HEK293 (cell line): ENCODE data around the gene USP3.

Source experiments
- BCL11A ChIP-seq: fragments of 450-650 bp; formaldehyde crosslinking; IDR thresholded peaks from 2 replicates; pipeline ENCODE4 v1.5.1; 2016; ENCODE audit warnings: low read depth, missing biosample characterization, missing genetic modification characterization
- GLIS2 ChIP-seq: fragments of 450-650 bp; formaldehyde crosslinking; IDR thresholded peaks from 2 replicates; pipeline ENCODE4 v1.5.1; 2016; ENCODE audit warnings: missing biosample characterization, missing genetic modification characterization
- KLF1 ChIP-seq: fragments of 450-650 bp; formaldehyde crosslinking; IDR thresholded peaks from 2 replicates; pipeline ENCODE4 v1.5.1; 2016; ENCODE audit warnings: missing biosample characterization, missing genetic modification characterization
- KLF16 ChIP-seq: fragments of 450-650 bp; formaldehyde crosslinking; IDR thresholded peaks from 2 replicates; pipeline ENCODE4 v1.5.1; 2017; ENCODE audit warnings: missing biosample characterization, missing genetic modification characterization
- SP2 ChIP-seq: fragments of 450-650 bp; formaldehyde crosslinking; IDR thresholded peaks from 2 replicates; pipeline ENCODE4 v1.5.1; 2016; ENCODE audit warnings: missing biosample characterization, missing genetic modification characterization
- ZBTB17 ChIP-seq: fragments of 450-650 bp; formaldehyde crosslinking; IDR thresholded peaks from 2 replicates; pipeline ENCODE4 v1.5.1; 2016; ENCODE audit warnings: missing biosample characterization, missing genetic modification characterization
- ZBTB7A ChIP-seq: fragments of 450-650 bp; formaldehyde crosslinking; IDR thresholded peaks from 2 replicates; pipeline ENCODE4 v1.5.1; 2016; ENCODE audit warnings: low read depth, missing biosample characterization, missing genetic modification characterization
- ZFHX2 ChIP-seq: fragments of 450-650 bp; formaldehyde crosslinking; conservative IDR thresholded peaks from 2 replicates; pipeline ENCODE4 v1.5.1; 2016; ENCODE audit warnings: missing biosample characterization, missing genetic modification characterization
- ZFP3 ChIP-seq: fragments of 450-650 bp; formaldehyde crosslinking; IDR thresholded peaks from 2 replicates; pipeline ENCODE4 v1.5.1; 2016; ENCODE audit warnings: low read depth, missing biosample characterization, missing genetic modification characterization
- ZNF155 ChIP-seq: fragments of 450-650 bp; formaldehyde crosslinking; IDR thresholded peaks from 2 replicates; pipeline ENCODE4 v1.5.1; 2016; ENCODE audit warnings: missing biosample characterization, missing genetic modification characterization
- ZNF157 ChIP-seq: fragments of 450-650 bp; formaldehyde crosslinking; IDR thresholded peaks from 2 replicates; pipeline ENCODE4 v1.5.1; 2016; ENCODE audit warnings: missing biosample characterization, missing genetic modification characterization
- ZNF391 ChIP-seq: fragments of 450-650 bp; formaldehyde crosslinking; IDR thresholded peaks from 2 replicates; pipeline ENCODE4 v1.5.1; 2016; ENCODE audit warnings: low read depth, missing biosample characterization, missing genetic modification characterization, borderline replicate concordance
- ZNF423 ChIP-seq: fragments of 450-650 bp; formaldehyde crosslinking; IDR thresholded peaks from 2 replicates; pipeline ENCODE4 v1.5.1; 2016; ENCODE audit warnings: missing biosample characterization, missing genetic modification characterization
- ZNF473 ChIP-seq: fragments of 450-650 bp; formaldehyde crosslinking; IDR thresholded peaks from 2 replicates; pipeline ENCODE4 v1.5.1; 2017; ENCODE audit warnings: missing biosample characterization, missing genetic modification characterization
- ZNF600 ChIP-seq: fragments of 450-650 bp; formaldehyde crosslinking; IDR thresholded peaks from 2 replicates; pipeline ENCODE4 v1.5.1; 2016; ENCODE audit warnings: missing biosample characterization, missing genetic modification characterization
- ZNF621 ChIP-seq: fragments of 450-650 bp; formaldehyde crosslinking; IDR thresholded peaks from 2 replicates; pipeline ENCODE4 v1.5.1; 2017; ENCODE audit warnings: missing biosample characterization, missing genetic modification characterization
- ZNF626 ChIP-seq: fragments of 450-650 bp; sonication (Bioruptor Pico); formaldehyde crosslinking; IDR thresholded peaks from 2 replicates; pipeline ENCODE4 v1.5.1; 2018; ENCODE audit warnings: missing biosample characterization, missing genetic modification characterization, inconsistent platforms
- ZNF658 ChIP-seq: fragments of 450-650 bp; formaldehyde crosslinking; IDR thresholded peaks from 2 replicates; pipeline ENCODE4; 2016; ENCODE audit warnings: missing biosample characterization, missing genetic modification characterization
- ZNF701 ChIP-seq: fragments of 450-650 bp; formaldehyde crosslinking; IDR thresholded peaks from 2 replicates; pipeline ENCODE4 v1.5.1; 2016; ENCODE audit warnings: missing biosample characterization, missing genetic modification characterization
- ZNF776 ChIP-seq: fragments of 450-650 bp; formaldehyde crosslinking; IDR thresholded peaks from 2 replicates; pipeline ENCODE4 v1.5.0; 2017; ENCODE audit warnings: missing biosample characterization, missing genetic modification characterization, borderline replicate concordance
- TF ChIP-seq, protein P1 (sequence below): fragments of 450-650 bp; formaldehyde crosslinking; IDR thresholded peaks from 2 replicates; pipeline ENCODE4 v1.5.1; 2016; ENCODE audit warnings: missing biosample characterization, missing genetic modification characterization
- TF ChIP-seq, protein P2 (sequence below): fragments of 450-650 bp; formaldehyde crosslinking; IDR thresholded peaks from 2 replicates; pipeline ENCODE4 v1.5.1; 2016; ENCODE audit warnings: missing biosample characterization, missing genetic modification characterization
- TF ChIP-seq, protein P3 (sequence below): fragments of 450-650 bp; formaldehyde crosslinking; IDR thresholded peaks from 2 replicates; pipeline ENCODE4 v1.5.1; 2017; ENCODE audit warnings: missing biosample characterization, missing genetic modification characterization
- TF ChIP-seq, protein P4 (sequence below): fragments of 450-650 bp; formaldehyde crosslinking; IDR thresholded peaks from 2 replicates; pipeline ENCODE4 v1.5.1; 2016; ENCODE audit warnings: missing biosample characterization, missing genetic modification characterization
- TF ChIP-seq, protein P5 (sequence below): fragments of 450-650 bp; formaldehyde crosslinking; IDR thresholded peaks from 2 replicates; pipeline ENCODE4 v1.5.1; 2016; ENCODE audit warnings: missing biosample characterization, missing genetic modification characterization
- TF ChIP-seq, protein P6 (sequence below): fragments of 450-650 bp; formaldehyde crosslinking; IDR thresholded peaks from 2 replicates; pipeline ENCODE4 v1.5.1; 2016; ENCODE audit warnings: missing biosample characterization, missing genetic modification characterization, borderline replicate concordance

USP3 gene

DNA sequence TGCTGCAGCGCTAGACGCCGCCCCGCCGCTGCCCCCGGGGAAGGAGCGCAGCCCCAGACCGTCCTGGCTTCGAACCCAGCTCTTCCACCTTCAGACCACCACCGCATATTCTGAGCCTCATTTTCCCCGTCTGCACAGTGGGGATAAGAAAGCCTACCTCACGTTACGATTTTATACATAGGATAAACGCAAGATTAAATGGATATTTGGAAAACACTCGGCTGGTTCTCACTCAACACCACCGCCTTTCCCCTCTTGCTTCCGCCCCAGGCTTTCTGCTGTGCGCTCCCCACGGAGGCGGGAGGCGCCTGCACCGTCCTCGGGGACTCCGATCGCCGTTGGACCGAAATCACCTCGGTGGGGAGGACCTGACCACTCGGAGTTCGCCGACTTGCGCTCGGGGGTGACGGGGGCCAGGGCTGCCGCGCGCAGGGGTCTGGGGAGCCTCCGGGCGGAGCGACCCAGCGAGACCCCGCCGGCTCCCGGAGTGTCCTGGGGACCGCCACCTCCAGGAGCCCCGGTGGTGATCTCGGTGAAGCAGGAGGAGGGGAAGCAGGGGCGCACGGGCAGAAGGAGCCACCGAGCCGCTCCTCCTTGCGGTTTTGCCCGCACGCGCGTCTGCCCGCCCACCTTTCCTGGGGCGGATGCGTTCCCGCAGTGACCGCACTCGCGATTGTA lies 96.8 kb downstream of the USP3 start (continued):
- TF ChIP-seq, protein P1, sequence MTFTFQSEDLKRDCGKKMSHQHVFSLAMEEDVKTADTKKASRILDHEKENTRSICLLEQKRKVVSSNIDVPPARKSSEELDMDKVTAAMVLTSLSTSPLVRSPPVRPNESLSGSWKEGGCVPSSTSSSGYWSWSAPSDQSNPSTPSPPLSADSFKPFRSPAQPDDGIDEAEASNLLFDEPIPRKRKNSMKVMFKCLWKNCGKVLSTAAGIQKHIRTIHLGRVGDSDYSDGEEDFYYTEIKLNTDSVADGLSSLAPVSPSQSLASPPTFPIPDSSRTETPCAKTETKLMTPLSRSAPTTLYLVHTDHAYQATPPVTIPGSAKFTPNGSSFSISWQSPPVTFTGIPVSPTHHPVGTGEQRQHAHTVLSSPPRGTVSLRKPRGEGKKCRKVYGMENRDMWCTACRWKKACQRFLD (tag by site-specific recombination), result no peak
- TF ChIP-seq ZNF473 (tag by site-specific recombination) (no peak), ZFP3 (tag by site-specific recombination) (no peak), ZNF658 (tag by site-specific recombination) (no peak), ZNF157 (tag by site-specific recombination) (no peak), KLF16 (tag by site-specific recombination) (no peak), BCL11A (no peak), ZNF423 (tag by site-specific recombination) (no peak), ZNF621 (no peak), SP2 (no peak), ZNF701 (tag by site-specific recombination) (no peak), ZNF600 (peak; percentile 27; the same call in 1 of the 2 replicates), ZNF626 (no peak), ZBTB7A (no peak), ZFHX2 (peak; percentile 59), ZBTB17 (tag by site-specific recombination) (peak; percentile 68; the same call in 1 of the 2 replicates), KLF1 (tag by site-specific recombination) (peak; percentile 24; the same call in 1 of the 2 replicates), GLIS2 (tag by site-specific recombination) (peak; percentile 61), ZNF155 (no peak), ZNF776 (no peak), ZNF391 (tag by site-specific recombination) (no peak)
- TF ChIP-seq, protein P2, sequence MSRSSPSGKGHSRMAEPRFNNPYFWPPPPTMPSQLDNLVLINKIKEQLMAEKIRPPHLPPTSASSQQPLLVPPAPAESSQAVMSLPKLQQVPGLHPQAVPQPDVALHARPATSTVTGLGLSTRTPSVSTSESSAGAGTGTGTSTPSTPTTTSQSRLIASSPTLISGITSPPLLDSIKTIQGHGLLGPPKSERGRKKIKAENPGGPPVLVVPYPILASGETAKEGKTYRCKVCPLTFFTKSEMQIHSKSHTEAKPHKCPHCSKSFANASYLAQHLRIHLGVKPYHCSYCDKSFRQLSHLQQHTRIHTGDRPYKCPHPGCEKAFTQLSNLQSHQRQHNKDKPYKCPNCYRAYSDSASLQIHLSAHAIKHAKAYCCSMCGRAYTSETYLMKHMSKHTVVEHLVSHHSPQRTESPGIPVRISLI (tag by site-specific recombination), result no peak
- TF ChIP-seq, protein P3, sequence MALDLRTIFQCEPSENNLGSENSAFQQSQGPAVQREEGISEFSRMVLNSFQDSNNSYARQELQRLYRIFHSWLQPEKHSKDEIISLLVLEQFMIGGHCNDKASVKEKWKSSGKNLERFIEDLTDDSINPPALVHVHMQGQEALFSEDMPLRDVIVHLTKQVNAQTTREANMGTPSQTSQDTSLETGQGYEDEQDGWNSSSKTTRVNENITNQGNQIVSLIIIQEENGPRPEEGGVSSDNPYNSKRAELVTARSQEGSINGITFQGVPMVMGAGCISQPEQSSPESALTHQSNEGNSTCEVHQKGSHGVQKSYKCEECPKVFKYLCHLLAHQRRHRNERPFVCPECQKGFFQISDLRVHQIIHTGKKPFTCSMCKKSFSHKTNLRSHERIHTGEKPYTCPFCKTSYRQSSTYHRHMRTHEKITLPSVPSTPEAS, result no peak
- TF ChIP-seq, protein P4, sequence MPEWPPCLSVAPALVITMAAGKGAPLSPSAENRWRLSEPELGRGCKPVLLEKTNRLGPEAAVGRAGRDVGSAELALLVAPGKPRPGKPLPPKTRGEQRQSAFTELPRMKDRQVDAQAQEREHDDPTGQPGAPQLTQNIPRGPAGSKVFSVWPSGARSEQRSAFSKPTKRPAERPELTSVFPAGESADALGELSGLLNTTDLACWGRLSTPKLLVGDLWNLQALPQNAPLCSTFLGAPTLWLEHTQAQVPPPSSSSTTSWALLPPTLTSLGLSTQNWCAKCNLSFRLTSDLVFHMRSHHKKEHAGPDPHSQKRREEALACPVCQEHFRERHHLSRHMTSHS, result no peak
- TF ChIP-seq, protein P5, sequence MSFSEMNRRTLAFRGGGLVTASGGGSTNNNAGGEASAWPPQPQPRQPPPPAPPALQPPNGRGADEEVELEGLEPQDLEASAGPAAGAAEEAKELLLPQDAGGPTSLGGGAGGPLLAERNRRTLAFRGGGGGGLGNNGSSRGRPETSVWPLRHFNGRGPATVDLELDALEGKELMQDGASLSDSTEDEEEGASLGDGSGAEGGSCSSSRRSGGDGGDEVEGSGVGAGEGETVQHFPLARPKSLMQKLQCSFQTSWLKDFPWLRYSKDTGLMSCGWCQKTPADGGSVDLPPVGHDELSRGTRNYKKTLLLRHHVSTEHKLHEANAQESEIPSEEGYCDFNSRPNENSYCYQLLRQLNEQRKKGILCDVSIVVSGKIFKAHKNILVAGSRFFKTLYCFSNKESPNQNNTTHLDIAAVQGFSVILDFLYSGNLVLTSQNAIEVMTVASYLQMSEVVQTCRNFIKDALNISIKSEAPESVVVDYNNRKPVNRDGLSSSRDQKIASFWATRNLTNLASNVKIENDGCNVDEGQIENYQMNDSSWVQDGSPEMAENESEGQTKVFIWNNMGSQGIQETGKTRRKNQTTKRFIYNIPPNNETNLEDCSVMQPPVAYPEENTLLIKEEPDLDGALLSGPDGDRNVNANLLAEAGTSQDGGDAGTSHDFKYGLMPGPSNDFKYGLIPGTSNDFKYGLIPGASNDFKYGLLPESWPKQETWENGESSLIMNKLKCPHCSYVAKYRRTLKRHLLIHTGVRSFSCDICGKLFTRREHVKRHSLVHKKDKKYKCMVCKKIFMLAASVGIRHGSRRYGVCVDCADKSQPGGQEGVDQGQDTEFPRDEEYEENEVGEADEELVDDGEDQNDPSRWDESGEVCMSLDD (tag by site-specific recombination), result peak; percentile 55; the same call in 1 of the 2 replicates
- TF ChIP-seq, protein P6, sequence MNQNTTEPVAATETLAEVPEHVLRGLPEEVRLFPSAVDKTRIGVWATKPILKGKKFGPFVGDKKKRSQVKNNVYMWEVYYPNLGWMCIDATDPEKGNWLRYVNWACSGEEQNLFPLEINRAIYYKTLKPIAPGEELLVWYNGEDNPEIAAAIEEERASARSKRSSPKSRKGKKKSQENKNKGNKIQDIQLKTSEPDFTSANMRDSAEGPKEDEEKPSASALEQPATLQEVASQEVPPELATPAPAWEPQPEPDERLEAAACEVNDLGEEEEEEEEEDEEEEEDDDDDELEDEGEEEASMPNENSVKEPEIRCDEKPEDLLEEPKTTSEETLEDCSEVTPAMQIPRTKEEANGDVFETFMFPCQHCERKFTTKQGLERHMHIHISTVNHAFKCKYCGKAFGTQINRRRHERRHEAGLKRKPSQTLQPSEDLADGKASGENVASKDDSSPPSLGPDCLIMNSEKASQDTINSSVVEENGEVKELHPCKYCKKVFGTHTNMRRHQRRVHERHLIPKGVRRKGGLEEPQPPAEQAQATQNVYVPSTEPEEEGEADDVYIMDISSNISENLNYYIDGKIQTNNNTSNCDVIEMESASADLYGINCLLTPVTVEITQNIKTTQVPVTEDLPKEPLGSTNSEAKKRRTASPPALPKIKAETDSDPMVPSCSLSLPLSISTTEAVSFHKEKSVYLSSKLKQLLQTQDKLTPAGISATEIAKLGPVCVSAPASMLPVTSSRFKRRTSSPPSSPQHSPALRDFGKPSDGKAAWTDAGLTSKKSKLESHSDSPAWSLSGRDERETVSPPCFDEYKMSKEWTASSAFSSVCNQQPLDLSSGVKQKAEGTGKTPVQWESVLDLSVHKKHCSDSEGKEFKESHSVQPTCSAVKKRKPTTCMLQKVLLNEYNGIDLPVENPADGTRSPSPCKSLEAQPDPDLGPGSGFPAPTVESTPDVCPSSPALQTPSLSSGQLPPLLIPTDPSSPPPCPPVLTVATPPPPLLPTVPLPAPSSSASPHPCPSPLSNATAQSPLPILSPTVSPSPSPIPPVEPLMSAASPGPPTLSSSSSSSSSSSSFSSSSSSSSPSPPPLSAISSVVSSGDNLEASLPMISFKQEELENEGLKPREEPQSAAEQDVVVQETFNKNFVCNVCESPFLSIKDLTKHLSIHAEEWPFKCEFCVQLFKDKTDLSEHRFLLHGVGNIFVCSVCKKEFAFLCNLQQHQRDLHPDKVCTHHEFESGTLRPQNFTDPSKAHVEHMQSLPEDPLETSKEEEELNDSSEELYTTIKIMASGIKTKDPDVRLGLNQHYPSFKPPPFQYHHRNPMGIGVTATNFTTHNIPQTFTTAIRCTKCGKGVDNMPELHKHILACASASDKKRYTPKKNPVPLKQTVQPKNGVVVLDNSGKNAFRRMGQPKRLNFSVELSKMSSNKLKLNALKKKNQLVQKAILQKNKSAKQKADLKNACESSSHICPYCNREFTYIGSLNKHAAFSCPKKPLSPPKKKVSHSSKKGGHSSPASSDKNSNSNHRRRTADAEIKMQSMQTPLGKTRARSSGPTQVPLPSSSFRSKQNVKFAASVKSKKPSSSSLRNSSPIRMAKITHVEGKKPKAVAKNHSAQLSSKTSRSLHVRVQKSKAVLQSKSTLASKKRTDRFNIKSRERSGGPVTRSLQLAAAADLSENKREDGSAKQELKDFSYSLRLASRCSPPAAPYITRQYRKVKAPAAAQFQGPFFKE (tag by site-specific recombination), result no peak
